Stimulated activated CD8-positive, alpha-beta memory T cell treated with anti-CD3 and anti-CD28 coated beads, Interleukin-15, amount 100 ng/mL, for 48 hours (primary cell): ENCODE measurements around the gene CCDC138.

Experiments
- DNase-seq, 2 donors: peaks; one replicate each; pipeline ENCODE4 v3.0.0-alpha.2; 2020; ENCODE audit warnings: low read depth in 2 of 2

Gene CCDC138

GRCh38 chr2:108919571-108920373, 133.2 kb downstream of the CCDC138 start:
- DNase-seq, result no peak

- no peak for DNase-seq
Observed at GRCh38 chr2:108920686-108921085, 134.1 kb downstream of the CCDC138 start.

- no peak for DNase-seq
Observed at GRCh38 chr2:108921096-108922030, 134.8 kb downstream of the CCDC138 start.

GRCh38 chr2:108922141-108922915, 135.8 kb downstream of the CCDC138 start:
- DNase-seq, result no peak

GRCh38 chr2:108923019-108923700, 136.6 kb downstream of the CCDC138 start:
- no peak for DNase-seq

GRCh38 chr2:108923736-108924579, 137.4 kb downstream of the CCDC138 start:
- DNase-seq, result no peak

- no peak for DNase-seq
Observed at GRCh38 chr2:108924580-108925251, 138.1 kb downstream of the CCDC138 start.

GRCh38 chr2:108925286-108925685, 138.7 kb downstream of the CCDC138 start:
- DNase-seq, result no peak

- DNase-seq, result no peak
Observed at GRCh38 chr2:108925735-108926134, 139.2 kb downstream of the CCDC138 start.
